ENCODE measurements around the gene MIPEP. TPM values are rescaled to one million over a fixed set of nuclear protein-coding genes. Genes with fewer than 3 reads are reported as not detected.

MIPEP gene
- total RNA-seq, 4 donors from 2014 or later: 5.2 to 20.1 (median 17.8) TPM

GRCh38 chr13:23820530-23820929 lies 68.7 kb downstream of the MIPEP start:
- WGBS, 2 donors (ENCODE audit: low coverage in 1 of 2): 81 to 90% methylated on average over 3 of the region's 3 CpGs
- DNase-seq: no peak
- Histone ChIP-seq H3K4me1 (no peaks in the 10 kb centered on the region), H3K27ac (no peak overlapping the region), H3K9me3 (no peaks in the 10 kb centered on the region), H3K27me3 (no peaks in the 10 kb centered on the region), H3K36me3 (no peaks in the 10 kb centered on the region), H3K4me3 (no peak overlapping the region)
- intact Hi-C loops (cut with DNase I; ENCODE audit: low total_unique reads): no loop called here
- TF ChIP-seq POLR2AphosphoS5 (IDR thresholded peaks at IDR 0.05): no peak
- TF ChIP-seq EP300 (IDR thresholded peaks at IDR 0.05; ENCODE audit: low read depth): no peak
- TF ChIP-seq, protein P1, sequence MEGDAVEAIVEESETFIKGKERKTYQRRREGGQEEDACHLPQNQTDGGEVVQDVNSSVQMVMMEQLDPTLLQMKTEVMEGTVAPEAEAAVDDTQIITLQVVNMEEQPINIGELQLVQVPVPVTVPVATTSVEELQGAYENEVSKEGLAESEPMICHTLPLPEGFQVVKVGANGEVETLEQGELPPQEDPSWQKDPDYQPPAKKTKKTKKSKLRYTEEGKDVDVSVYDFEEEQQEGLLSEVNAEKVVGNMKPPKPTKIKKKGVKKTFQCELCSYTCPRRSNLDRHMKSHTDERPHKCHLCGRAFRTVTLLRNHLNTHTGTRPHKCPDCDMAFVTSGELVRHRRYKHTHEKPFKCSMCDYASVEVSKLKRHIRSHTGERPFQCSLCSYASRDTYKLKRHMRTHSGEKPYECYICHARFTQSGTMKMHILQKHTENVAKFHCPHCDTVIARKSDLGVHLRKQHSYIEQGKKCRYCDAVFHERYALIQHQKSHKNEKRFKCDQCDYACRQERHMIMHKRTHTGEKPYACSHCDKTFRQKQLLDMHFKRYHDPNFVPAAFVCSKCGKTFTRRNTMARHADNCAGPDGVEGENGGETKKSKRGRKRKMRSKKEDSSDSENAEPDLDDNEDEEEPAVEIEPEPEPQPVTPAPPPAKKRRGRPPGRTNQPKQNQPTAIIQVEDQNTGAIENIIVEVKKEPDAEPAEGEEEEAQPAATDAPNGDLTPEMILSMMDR (IDR thresholded peaks at IDR 0.05): no peak
- no peak for TF ChIP-seq POLR2A (IDR thresholded peaks at IDR 0.05)
- in situ Hi-C loops (cut with MboI; ENCODE audit: low pct_ligation_motif_present in 1 of 4, low pct_unique_long_range_greater_than_20kb in 1 of 4, low sequenced_read_pairs in 3 of 4): no loop called here

DNA sequence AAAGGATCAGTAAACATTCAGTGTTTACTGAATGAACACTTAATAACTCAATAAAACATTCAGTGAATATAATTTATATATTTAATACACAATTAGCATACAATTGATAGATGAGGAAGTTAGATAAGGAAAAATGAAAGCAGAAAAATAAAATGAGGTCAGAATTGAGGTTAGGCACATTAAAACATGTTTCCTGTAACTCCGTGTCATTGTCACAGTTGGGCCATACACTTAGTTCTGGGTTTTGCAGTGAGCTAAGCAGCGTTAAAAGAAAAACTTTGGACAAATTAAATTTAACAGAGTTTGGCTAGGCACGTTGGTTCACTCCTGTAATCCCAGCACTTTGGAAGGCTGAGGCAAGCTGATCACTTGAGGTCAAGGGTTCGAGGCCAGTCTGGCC lies 71.4 kb downstream of the MIPEP start:
- intact Hi-C loops (cut with DNase I; ENCODE audit: low total_unique reads): no loop called here
- in situ Hi-C loops (cut with MboI; ENCODE audit: low pct_ligation_motif_present in 1 of 4, low pct_unique_long_range_greater_than_20kb in 1 of 4, low sequenced_read_pairs in 3 of 4): no loop called here
- no peak overlapping the region for H3K27ac ChIP-seq

DNA sequence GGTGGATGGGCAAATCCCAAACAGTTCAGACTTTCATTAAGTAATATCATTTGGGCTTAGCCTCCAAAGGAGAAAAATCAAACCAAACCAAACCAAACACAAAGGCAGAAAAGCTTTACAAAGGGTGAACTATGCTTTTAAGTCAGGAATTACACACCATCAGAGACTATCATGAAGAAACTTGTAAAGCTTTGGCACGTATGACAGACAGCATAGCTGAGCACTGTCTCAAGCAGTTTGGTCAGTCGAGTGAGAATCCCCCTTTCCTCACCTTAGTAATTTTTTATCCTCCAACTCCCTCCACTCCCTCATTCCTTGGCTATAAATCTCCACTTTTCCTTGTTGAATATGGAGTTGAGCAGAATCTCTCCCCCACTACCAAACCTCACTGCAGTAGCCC lies 72.1 kb downstream of the MIPEP start:
- Histone ChIP-seq H3K36me3 (no peaks in the 10 kb centered on the region), H3K27me3 (no peaks in the 10 kb centered on the region), H3K4me3 (no peak overlapping the region), H3K9me3 (no peaks in the 10 kb centered on the region), H3K4me1 (no peaks in the 10 kb centered on the region), H3K27ac (no peak overlapping the region)
- WGBS, 2 donors (ENCODE audit: low coverage in 1 of 2): 86% methylated on average over 2 of the region's 2 CpGs; no CpG with 5 or more reads in 1 of the 2 donors
- in situ Hi-C loops (cut with MboI; ENCODE audit: low pct_ligation_motif_present in 1 of 4, low pct_unique_long_range_greater_than_20kb in 1 of 4, low sequenced_read_pairs in 3 of 4) (no loop called here), intact Hi-C loops (cut with DNase I; ENCODE audit: low total_unique reads) (no loop called here)
- no peak for DNase-seq
- TF ChIP-seq, protein P1 (IDR thresholded peaks at IDR 0.05): no peak
- no peak for TF ChIP-seq POLR2AphosphoS5 (IDR thresholded peaks at IDR 0.05)
- no peak for TF ChIP-seq EP300 (IDR thresholded peaks at IDR 0.05; ENCODE audit: low read depth)
- no peak for TF ChIP-seq POLR2A (IDR thresholded peaks at IDR 0.05)

More for the DNA sequence above, 71.4 kb downstream of the MIPEP start:
- 73 to 76% methylated on average over 4 of the region's 4 CpGs for WGBS, 2 donors (ENCODE audit: low coverage in 1 of 2)
- TF ChIP-seq, protein P1 (IDR thresholded peaks at IDR 0.05): no peak
- TF ChIP-seq EP300 (IDR thresholded peaks at IDR 0.05; ENCODE audit: low read depth) (no peak), POLR2AphosphoS5 (IDR thresholded peaks at IDR 0.05) (no peak), POLR2A (IDR thresholded peaks at IDR 0.05) (no peak)
- H3K9me3 ChIP-seq: no peaks in the 10 kb centered on the region
- DNase-seq: no peak
- no peaks in the 10 kb centered on the region for H3K36me3 ChIP-seq
- no peaks in the 10 kb centered on the region for H3K27me3 ChIP-seq
- no peaks in the 10 kb centered on the region for H3K4me1 ChIP-seq
- H3K4me3 ChIP-seq: no peak overlapping the region

- DNase-seq: no peak
- intact Hi-C loops (cut with DNase I; ENCODE audit: low total_unique reads) (no loop called here), in situ Hi-C loops (cut with MboI; ENCODE audit: low pct_ligation_motif_present in 1 of 4, low pct_unique_long_range_greater_than_20kb in 1 of 4, low sequenced_read_pairs in 3 of 4) (no loop called here)
- Histone ChIP-seq H3K27ac (no peak overlapping the region), H3K4me1 (no peaks in the 10 kb centered on the region), H3K9me3 (no peaks in the 10 kb centered on the region), H3K36me3 (no peaks in the 10 kb centered on the region), H3K4me3 (no peak overlapping the region), H3K27me3 (no peaks in the 10 kb centered on the region)
- 94 to 100% methylated on average over 3 of the region's 3 CpGs for WGBS, 2 donors (ENCODE audit: low coverage in 1 of 2)
- TF ChIP-seq POLR2AphosphoS5 (IDR thresholded peaks at IDR 0.05) (no peak), EP300 (IDR thresholded peaks at IDR 0.05; ENCODE audit: low read depth) (no peak), POLR2A (IDR thresholded peaks at IDR 0.05) (no peak)
- TF ChIP-seq, protein P1 (IDR thresholded peaks at IDR 0.05): no peak
These were observed 75.6 kb downstream of the MIPEP start for GRCh38 chr13:23813635-23814034.

Data from transverse colon (tissue), 4 donors.